Fibroblast of skin of right quadriceps (primary cell): Measurements from ENCODE around the gene KCNH1.

Experiments used
- DNase-seq: peaks from one replicate; pipeline ENCODE4 v3.0.0-alpha.2; 2013

The KCNH1 gene

GRCh38 chr1:210916548-210916947 is 217.4 kb downstream of the KCNH1 start:
- DNase-seq, result no peak

- DNase-seq, result no peak
Observed at GRCh38 chr1:210915890-210916507, 217.9 kb downstream of the KCNH1 start.

- DNase-seq, result no peak
Observed at GRCh38 chr1:210912752-210913151, 221.2 kb downstream of the KCNH1 start.

- DNase-seq, result no peak
Observed at GRCh38 chr1:210910020-210910575, 223.8 kb downstream of the KCNH1 start.

GRCh38 chr1:210908791-210909190 is 225.2 kb downstream of the KCNH1 start:
- DNase-seq, result no peak

- no peak for DNase-seq
Observed at GRCh38 chr1:210908257-210908656, 225.7 kb downstream of the KCNH1 start.

- DNase-seq, result no peak
Observed at GRCh38 chr1:210907251-210907805, 226.6 kb downstream of the KCNH1 start.

- no peak for DNase-seq
Observed at GRCh38 chr1:210905944-210906453, 227.9 kb downstream of the KCNH1 start.

GRCh38 chr1:210905365-210905904 is 228.5 kb downstream of the KCNH1 start:
- DNase-seq, result no peak

- DNase-seq, result no peak
Observed at GRCh38 chr1:210901981-210902770, 231.8 kb downstream of the KCNH1 start.

GRCh38 chr1:210900820-210901219 is 233.1 kb downstream of the KCNH1 start:
- no peak for DNase-seq

- no peak for DNase-seq
Observed at GRCh38 chr1:210900079-210900478, 233.9 kb downstream of the KCNH1 start.

GRCh38 chr1:210899676-210900075 is 234.3 kb downstream of the KCNH1 start:
- DNase-seq, result no peak

GRCh38 chr1:210898473-210898872 is 235.5 kb downstream of the KCNH1 start:
- DNase-seq, result no peak

- peak; percentile 23 for DNase-seq
Observed at GRCh38 chr1:210883821-210884220, 250.1 kb downstream of the KCNH1 start.

GRCh38 chr1:210882414-210883221 is 251.3 kb downstream of the KCNH1 start:
- peak; percentile 63 for DNase-seq

- no peak for DNase-seq
Observed at GRCh38 chr1:210878564-210878963, 255.4 kb downstream of the KCNH1 start.

GRCh38 chr1:210876275-210876674 is 257.7 kb downstream of the KCNH1 start:
- no peak for DNase-seq

- no peak for DNase-seq
Observed at GRCh38 chr1:210866532-210866931, 267.4 kb downstream of the KCNH1 start.

GRCh38 chr1:210857705-210858104 is 276.2 kb downstream of the KCNH1 start:
- no peak for DNase-seq

- no peak for DNase-seq
Observed at GRCh38 chr1:210857146-210857663, 276.7 kb downstream of the KCNH1 start.

GRCh38 chr1:210855440-210855839 is 278.5 kb downstream of the KCNH1 start:
- no peak for DNase-seq
